Activated T-helper 17 cell treated with anti-CD3 and anti-CD28 coated beads, Interleukin-2, amount 50 U/mL, for 72 hours (primary cell): ENCODE measurements around the gene FTHL17. TPM values are rescaled to one million over a fixed set of nuclear protein-coding genes. Genes with fewer than 3 reads are reported as not detected.
A peak's percentile ranks its signal among the peaks of the same experiment; 100 is the strongest.

Experiments
- ATAC-seq: fragments of 150-1000 bp; cut with Tn5 transposase; replicated peaks from 2 replicates; pipeline ENCODE4 v1.10.0; 2021; ENCODE audit warnings: mild to moderate bottlenecking, moderate library complexity
- H3K27ac Mint-ChIP-seq: one replicate; pipeline ENCODE4 v1.8.0; 2022; ENCODE audit warnings: mixed read lengths
- H3K27me3 Mint-ChIP-seq: one replicate; pipeline ENCODE4 v1.8.0; 2022; ENCODE audit warnings: mixed read lengths
- H3K36me3 Mint-ChIP-seq: one replicate; pipeline ENCODE4 v1.8.0; 2022; ENCODE audit warnings: low read depth, mild to moderate bottlenecking, mixed read lengths
- H3K4me1 Mint-ChIP-seq: one replicate; pipeline ENCODE4 v1.8.0; 2022; ENCODE audit warnings: mixed read lengths
- H3K4me3 Mint-ChIP-seq: one replicate; pipeline ENCODE4 v1.8.0; 2022; ENCODE audit warnings: mild to moderate bottlenecking, mixed read lengths
- H3K9me3 Mint-ChIP-seq: one replicate; pipeline ENCODE4 v1.8.0; 2022; ENCODE audit warnings: mixed read lengths
- total RNA-seq, 2 donors: library from RNA; stranded (reverse); gene quantifications; one replicate each; pipeline ENCODE4 v1.2.3, GENCODE V29; 2022

Gene FTHL17
- not detected for total RNA-seq

DNA sequence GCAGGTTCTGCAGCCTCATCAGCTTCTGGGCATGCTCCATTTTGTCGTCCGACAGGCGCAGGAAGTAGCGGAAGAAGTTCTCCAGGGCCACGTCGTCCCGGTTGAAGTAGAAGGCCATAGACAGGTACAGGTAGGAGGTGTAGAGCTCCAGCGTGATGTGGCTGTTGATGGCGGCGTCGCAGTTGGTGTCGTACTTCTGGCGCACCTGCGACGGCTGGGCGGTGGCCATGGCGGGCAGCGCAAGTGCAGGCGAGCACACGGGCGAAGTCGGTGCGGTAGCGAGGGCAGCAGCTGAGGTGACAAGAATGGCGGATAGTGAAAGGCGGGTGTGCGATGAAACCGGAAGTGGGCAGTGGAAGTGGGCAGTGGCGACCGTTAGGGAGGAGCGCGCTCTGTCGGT lies at the start of gene FTHL17:
FTHL17 (minus strand) TSS at position 317 of the 400 bp plus-strand sequence; CDS start at position 229, 88 bp downstream.
- H3K4me3 Mint-ChIP-seq, result no peak within 1 kb of the TSS
- H3K36me3 Mint-ChIP-seq, result no peaks in the 10 kb centered on the region
- no peak within 1 kb of the TSS for H3K27ac Mint-ChIP-seq
- H3K9me3 Mint-ChIP-seq, result peaks cover 4% of the 10 kb centered on the region
- no peaks in the 10 kb centered on the region for H3K4me1 Mint-ChIP-seq
- H3K27me3 Mint-ChIP-seq, result no peaks in the 10 kb centered on the region
- ATAC-seq, result no peak

GRCh38 chrX:31117266-31117665 lies 45.4 kb upstream of the FTHL17 start:
- Mint-ChIP-seq H3K36me3 (no peaks in the 10 kb centered on the region), H3K4me1 (peaks cover 6% of the 10 kb centered on the region), H3K27me3 (peaks cover 7% of the 10 kb centered on the region), H3K9me3 (no peaks in the 10 kb centered on the region), H3K27ac (no peak overlapping the region), H3K4me3 (no peak overlapping the region)
- no peak for ATAC-seq

- H3K36me3 Mint-ChIP-seq, result no peaks in the 10 kb centered on the region
- peaks cover 6% of the 10 kb centered on the region for H3K4me1 Mint-ChIP-seq
- H3K4me3 Mint-ChIP-seq, result no peak overlapping the region
- no peak for ATAC-seq
- H3K9me3 Mint-ChIP-seq, result no peaks in the 10 kb centered on the region
- H3K27ac Mint-ChIP-seq, result no peak overlapping the region
- peaks cover 7% of the 10 kb centered on the region for H3K27me3 Mint-ChIP-seq
Measured at GRCh38 chrX:31115398-31115797, 43.6 kb upstream of the FTHL17 start.

GRCh38 chrX:31114858-31115257 lies 43.0 kb upstream of the FTHL17 start:
- no peaks in the 10 kb centered on the region for H3K9me3 Mint-ChIP-seq
- peaks cover 7% of the 10 kb centered on the region for H3K27me3 Mint-ChIP-seq
- no peak overlapping the region for H3K4me3 Mint-ChIP-seq
- H3K36me3 Mint-ChIP-seq, result no peaks in the 10 kb centered on the region
- ATAC-seq, result no peak
- peaks cover 6% of the 10 kb centered on the region for H3K4me1 Mint-ChIP-seq
- no peak overlapping the region for H3K27ac Mint-ChIP-seq

GRCh38 chrX:31112226-31112999 lies 40.6 kb upstream of the FTHL17 start:
- Mint-ChIP-seq H3K36me3 (no peaks in the 10 kb centered on the region), H3K4me1 (peaks cover 6% of the 10 kb centered on the region), H3K27me3 (peaks cover 7% of the 10 kb centered on the region), H3K9me3 (no peaks in the 10 kb centered on the region), H3K27ac (no peak overlapping the region), H3K4me3 (no peak overlapping the region)
- ATAC-seq, result peak; percentile 19

DNA sequence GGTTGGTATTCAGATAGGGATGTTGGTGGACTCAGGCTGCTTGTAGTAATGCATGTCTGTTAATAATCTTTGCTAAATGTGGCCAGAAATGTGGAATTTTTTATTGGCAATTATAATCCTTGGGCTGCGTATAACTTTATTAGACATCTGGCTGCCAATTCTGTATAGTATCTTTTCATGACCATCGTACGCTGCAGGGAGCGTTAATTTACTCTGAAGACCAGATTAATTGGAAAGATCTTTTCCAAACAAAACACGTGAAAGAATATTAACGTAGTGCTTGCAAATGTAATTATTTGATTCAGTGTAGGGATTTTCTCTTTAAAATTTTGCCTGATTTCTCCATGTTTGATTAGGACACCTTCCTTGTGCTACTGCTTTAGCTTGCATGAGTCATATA lies 38.8 kb upstream of the FTHL17 start:
- Mint-ChIP-seq H3K27me3 (peaks cover 7% of the 10 kb centered on the region), H3K27ac (no peak overlapping the region), H3K4me1 (peaks cover 6% of the 10 kb centered on the region), H3K4me3 (no peak overlapping the region), H3K9me3 (no peaks in the 10 kb centered on the region), H3K36me3 (no peaks in the 10 kb centered on the region)
- no peak for ATAC-seq

GRCh38 chrX:31099536-31100090 lies 27.8 kb upstream of the FTHL17 start:
- ATAC-seq, result peak; percentile 94
- Mint-ChIP-seq H3K9me3 (no peaks in the 10 kb centered on the region), H3K27ac (peak overlapping the region; percentile 39), H3K27me3 (peaks cover 4% of the 10 kb centered on the region), H3K4me1 (no peaks in the 10 kb centered on the region), H3K36me3 (no peaks in the 10 kb centered on the region), H3K4me3 (no peak overlapping the region)

DNA sequence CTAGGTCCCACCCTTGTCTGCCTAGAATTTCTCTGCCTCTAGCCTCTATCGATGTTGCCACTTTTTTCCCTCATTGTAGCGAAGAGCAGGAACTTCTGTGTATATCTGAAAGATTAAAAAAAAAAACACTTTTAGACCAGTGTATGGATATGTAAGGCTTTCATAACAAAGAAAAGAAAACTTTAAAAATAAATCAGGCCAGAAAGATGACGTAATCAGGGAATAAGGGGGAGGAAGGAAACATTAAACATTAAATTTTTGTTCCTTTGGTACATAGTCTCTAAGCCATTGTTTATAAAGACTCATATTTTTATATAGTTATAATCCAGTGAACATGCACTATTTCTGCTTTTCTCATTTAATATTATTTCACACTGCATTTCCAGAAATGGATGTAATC lies 26.2 kb upstream of the FTHL17 start:
- Mint-ChIP-seq H3K36me3 (no peaks in the 10 kb centered on the region), H3K27me3 (peaks cover 4% of the 10 kb centered on the region), H3K9me3 (no peaks in the 10 kb centered on the region), H3K4me3 (no peak overlapping the region), H3K27ac (no peak overlapping the region), H3K4me1 (no peaks in the 10 kb centered on the region)
- no peak for ATAC-seq

- H3K9me3 Mint-ChIP-seq, result no peaks in the 10 kb centered on the region
- ATAC-seq, result peak; percentile 15
- H3K27ac Mint-ChIP-seq, result peak overlapping the region; percentile 69
Measured at GRCh38 chrX:31093639-31093975, 21.8 kb upstream of the FTHL17 start.

DNA sequence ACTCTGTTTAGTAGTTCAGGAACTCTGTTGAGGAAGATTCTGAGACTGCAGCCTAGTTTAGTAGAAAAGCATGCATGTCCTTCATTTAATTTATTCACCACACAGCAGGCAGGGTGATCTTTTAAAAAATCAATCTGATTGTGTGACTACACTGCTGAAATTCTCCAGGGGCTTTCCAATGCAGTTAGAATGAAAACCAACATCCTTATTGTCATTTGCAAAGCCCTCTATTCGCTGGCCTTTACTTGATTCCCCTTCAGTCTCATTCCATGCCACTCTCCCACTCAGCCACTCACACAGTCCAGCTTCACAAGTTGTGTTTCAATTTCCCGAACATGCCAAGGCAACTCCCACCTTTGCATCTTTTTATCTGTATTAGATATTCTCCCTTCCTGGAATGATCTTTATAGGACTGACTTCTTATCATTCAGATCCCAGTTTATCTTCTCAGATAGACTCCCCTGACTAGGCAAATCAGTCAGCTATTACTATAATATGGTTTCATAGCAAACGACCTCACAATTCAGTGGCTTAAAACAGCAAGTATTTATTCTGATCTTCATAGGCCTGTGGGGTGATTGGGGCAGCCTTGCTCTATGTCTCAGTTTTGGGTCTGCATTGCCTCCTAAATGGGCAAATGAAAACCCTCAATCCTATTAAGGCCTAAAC lies 21.3 kb upstream of the FTHL17 start:
- peak overlapping the region; percentile 69 for H3K27ac Mint-ChIP-seq
- H3K4me1 Mint-ChIP-seq, result no peaks in the 10 kb centered on the region
- peak; percentile 68 for ATAC-seq
- no peaks in the 10 kb centered on the region for H3K36me3 Mint-ChIP-seq
- peaks cover 4% of the 10 kb centered on the region for H3K27me3 Mint-ChIP-seq
- no peaks in the 10 kb centered on the region for H3K9me3 Mint-ChIP-seq
- H3K4me3 Mint-ChIP-seq, result peak overlapping the region; percentile 20

More at GRCh38 chrX:31093639-31093975, 21.8 kb upstream of the FTHL17 start:
- Mint-ChIP-seq H3K4me3 (no peak overlapping the region), H3K4me1 (no peaks in the 10 kb centered on the region), H3K36me3 (no peaks in the 10 kb centered on the region), H3K27me3 (peaks cover 4% of the 10 kb centered on the region)

DNA sequence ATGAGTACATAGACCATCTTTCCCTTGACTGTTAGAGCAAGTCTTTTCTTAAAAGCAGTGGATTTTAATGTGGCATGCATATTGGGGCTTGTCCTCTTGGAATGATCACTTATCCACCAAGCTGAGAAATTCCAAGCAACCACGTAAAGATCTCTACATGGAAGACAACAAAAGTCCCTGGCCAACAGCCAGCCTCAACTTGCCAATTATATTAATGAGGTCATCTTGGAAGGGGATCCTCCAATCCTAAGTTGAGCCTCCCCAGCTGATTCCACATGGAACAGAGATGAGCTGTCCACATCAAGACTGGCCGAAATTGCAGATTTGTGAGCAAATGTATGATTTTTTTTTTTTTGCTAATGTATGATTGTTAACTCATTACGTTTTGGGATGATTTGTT lies 20.6 kb upstream of the FTHL17 start:
- Mint-ChIP-seq H3K4me1 (no peaks in the 10 kb centered on the region), H3K36me3 (no peaks in the 10 kb centered on the region), H3K4me3 (peak overlapping the region; percentile 20), H3K27me3 (peaks cover 4% of the 10 kb centered on the region), H3K27ac (peak overlapping the region; percentile 69), H3K9me3 (no peaks in the 10 kb centered on the region)
- ATAC-seq, result no peak

- Mint-ChIP-seq H3K9me3 (no peaks in the 10 kb centered on the region), H3K4me1 (no peaks in the 10 kb centered on the region), H3K36me3 (no peaks in the 10 kb centered on the region), H3K4me3 (no peak overlapping the region), H3K27me3 (peaks cover 4% of the 10 kb centered on the region), H3K27ac (peak overlapping the region; percentile 36)
- ATAC-seq, result peak; percentile 81
Measured at GRCh38 chrX:31091819-31092218, 20.0 kb upstream of the FTHL17 start.

GRCh38 chrX:31074522-31074921 lies 2.7 kb upstream of the FTHL17 start:
- ATAC-seq, result no peak
- H3K27me3 Mint-ChIP-seq, result no peaks in the 10 kb centered on the region
- H3K9me3 Mint-ChIP-seq, result peaks cover 4% of the 10 kb centered on the region
- no peak overlapping the region for H3K4me3 Mint-ChIP-seq
- no peaks in the 10 kb centered on the region for H3K36me3 Mint-ChIP-seq
- H3K27ac Mint-ChIP-seq, result no peak overlapping the region
- H3K4me1 Mint-ChIP-seq, result no peaks in the 10 kb centered on the region

DNA sequence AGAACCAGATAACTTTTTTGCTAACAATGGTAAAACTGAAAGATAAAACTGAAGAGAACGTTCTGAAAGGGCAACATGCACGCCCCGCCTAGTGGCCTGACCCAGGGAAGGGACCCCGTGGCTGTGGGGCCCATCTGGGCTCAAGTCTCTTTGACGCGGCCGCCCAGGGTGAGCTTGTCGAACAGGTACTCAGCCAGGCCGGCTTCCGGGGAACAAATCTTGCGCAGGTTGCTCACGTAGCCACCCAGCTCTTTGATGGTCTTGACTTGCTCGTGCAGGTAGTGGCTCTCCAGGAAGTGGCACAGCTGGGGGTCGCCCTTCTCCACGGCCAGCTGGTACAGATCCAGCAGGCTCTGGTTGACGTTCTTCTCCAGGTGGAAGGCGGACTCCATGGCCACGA lies 579 bp downstream of the FTHL17 start:
- Mint-ChIP-seq H3K27ac (no peak overlapping the region), H3K9me3 (peaks cover 4% of the 10 kb centered on the region), H3K4me3 (no peak overlapping the region), H3K27me3 (no peaks in the 10 kb centered on the region), H3K4me1 (no peaks in the 10 kb centered on the region), H3K36me3 (no peaks in the 10 kb centered on the region)
- no peak for ATAC-seq

- Mint-ChIP-seq H3K9me3 (peaks cover 3% of the 10 kb centered on the region), H3K27ac (no peak overlapping the region), H3K27me3 (no peaks in the 10 kb centered on the region), H3K4me3 (peak overlapping the region; percentile 19), H3K36me3 (no peaks in the 10 kb centered on the region), H3K4me1 (no peaks in the 10 kb centered on the region)
- ATAC-seq, result peak; percentile 97
Measured at GRCh38 chrX:31070057-31070468, 1.8 kb downstream of the FTHL17 start.
